Measurements from ENCODE around the gene GZF1. TPM values are rescaled to one million over a fixed set of nuclear protein-coding genes. Genes with fewer than 3 reads are reported as not detected.
"Not testable (repeated sequence)": the region's sequence is repeated elsewhere in the genome, so short reads cannot be mapped to it uniquely, and the experiment has no call there.

Gene GZF1
- total RNA-seq, 6 experiments from 2014 or later: 10.5 to 15.9 (median 13.6) TPM

GRCh38 chr20:23344336-23344735, 17.6 kb upstream of the GZF1 start:
- no peak overlapping the region for H3K4me3 Mint-ChIP-seq
- no peaks in the 10 kb centered on the region for H3K36me3 Mint-ChIP-seq (ENCODE audit: low read depth)
- TF ChIP-seq CTCF (IDR thresholded peaks at IDR 0.05): no peak
- peaks cover 12% of the 10 kb centered on the region for H3K27me3 Mint-ChIP-seq (ENCODE audit: insufficient read depth)
- H3K9me3 Mint-ChIP-seq: no peaks in the 10 kb centered on the region
- H3K27ac Mint-ChIP-seq: no peak overlapping the region
- H3K4me1 Mint-ChIP-seq (ENCODE audit: low read depth): peaks cover 9% of the 10 kb centered on the region
- DNase-seq: no peak

GRCh38 chr20:23346002-23346401, 16.0 kb upstream of the GZF1 start:
- no peak for DNase-seq
- H3K4me3 Mint-ChIP-seq: no peak overlapping the region
- H3K4me1 Mint-ChIP-seq (ENCODE audit: low read depth): peaks cover 17% of the 10 kb centered on the region
- no peaks in the 10 kb centered on the region for H3K9me3 Mint-ChIP-seq
- no peaks in the 10 kb centered on the region for H3K36me3 Mint-ChIP-seq (ENCODE audit: low read depth)
- no peak for TF ChIP-seq CTCF (IDR thresholded peaks at IDR 0.05)
- H3K27me3 Mint-ChIP-seq (ENCODE audit: insufficient read depth): peaks cover 7% of the 10 kb centered on the region
- H3K27ac Mint-ChIP-seq: no peak overlapping the region

- no peak overlapping the region for H3K27ac Mint-ChIP-seq
- TF ChIP-seq CTCF (IDR thresholded peaks at IDR 0.05): no peak
Measured at GRCh38 chr20:23347791-23348190, 14.2 kb upstream of the GZF1 start.

GRCh38 chr20:23348510-23348909, 13.5 kb upstream of the GZF1 start:
- not testable (repeated sequence) for H3K27me3 Mint-ChIP-seq (ENCODE audit: insufficient read depth); H3K36me3 Mint-ChIP-seq (ENCODE audit: low read depth); DNase-seq; H3K9me3 Mint-ChIP-seq
- H3K4me1 Mint-ChIP-seq (ENCODE audit: low read depth): peaks cover 29% of the 10 kb centered on the region
- peak overlapping the region; percentile 100 for H3K27ac Mint-ChIP-seq
- H3K4me3 Mint-ChIP-seq: peak overlapping the region; percentile 90; the same call in 1 of the 2 replicates

More at GRCh38 chr20:23347791-23348190, 14.2 kb upstream of the GZF1 start:
- Mint-ChIP-seq H3K36me3 (ENCODE audit: low read depth) (peaks cover 1% of the 10 kb centered on the region; the same call in 1 of the 2 replicates), H3K9me3 (no peaks in the 10 kb centered on the region), H3K4me3 (no peak overlapping the region), H3K4me1 (ENCODE audit: low read depth) (peaks cover 26% of the 10 kb centered on the region), H3K27me3 (ENCODE audit: insufficient read depth) (peaks cover 7% of the 10 kb centered on the region)
- no peak for DNase-seq

- H3K27ac Mint-ChIP-seq: peak overlapping the region; percentile 100
- peaks cover 4% of the 10 kb centered on the region; the same call in 1 of the 2 replicates for H3K36me3 Mint-ChIP-seq (ENCODE audit: low read depth)
- no peaks in the 10 kb centered on the region for H3K9me3 Mint-ChIP-seq
- DNase-seq: no peak
- peak; percentile 68 for TF ChIP-seq CTCF (IDR thresholded peaks at IDR 0.05)
- H3K27me3 Mint-ChIP-seq (ENCODE audit: insufficient read depth): peaks cover 3% of the 10 kb centered on the region
- peaks cover 29% of the 10 kb centered on the region for H3K4me1 Mint-ChIP-seq (ENCODE audit: low read depth)
- H3K4me3 Mint-ChIP-seq: peak overlapping the region; percentile 90
Measured at GRCh38 chr20:23349338-23350195, 12.4 kb upstream of the GZF1 start.

- peaks cover 4% of the 10 kb centered on the region; the same call in 1 of the 2 replicates for H3K36me3 Mint-ChIP-seq (ENCODE audit: low read depth)
- DNase-seq: peak; percentile 99
- H3K4me1 Mint-ChIP-seq (ENCODE audit: low read depth): peaks cover 29% of the 10 kb centered on the region
- peaks cover 3% of the 10 kb centered on the region for H3K27me3 Mint-ChIP-seq (ENCODE audit: insufficient read depth)
- peak; percentile 12 for TF ChIP-seq CTCF (IDR thresholded peaks at IDR 0.05)
- H3K4me3 Mint-ChIP-seq: peak within 1 kb of the TSS; percentile 90
- peak within 1 kb of the TSS; percentile 100 for H3K27ac Mint-ChIP-seq
- no peaks in the 10 kb centered on the region for H3K9me3 Mint-ChIP-seq
Measured at GRCh38 chr20:23350196-23350903, 11.6 kb upstream of the GZF1 start, which contains the start of gene NXT1. NXT1 (plus strand) TSS chr20:23350791; CDS start chr20:23354042, 3,251 bp downstream.
